HepG2 (cell line): ENCODE results near the gene ZNF629. TPM values are rescaled to one million over a fixed set of nuclear protein-coding genes. Genes with fewer than 3 reads are reported as not detected.
A peak's percentile ranks its signal among the peaks of the same experiment; 100 is the strongest.

Experiments
- MAFG ChIP-seq: sonication (generic); formaldehyde crosslinking; IDR thresholded peaks from 2 replicates; pipeline ENCODE4 v1.5.1; 2020; ENCODE audit warnings: mild to moderate bottlenecking, missing genetic modification reagents
- MTF1 ChIP-seq: sonication (generic); formaldehyde crosslinking; IDR thresholded peaks from 2 replicates; pipeline ENCODE4 v1.5.0; 2020; ENCODE audit warnings: missing genetic modification reagents
- NR2F1 ChIP-seq, 2 experiments: fragments of 450-650 bp in 1 of 2; formaldehyde crosslinking in 1 of 2; IDR thresholded peaks; 2 replicates each; pipeline versions ENCODE4 v1.5.0 to v1.6.1; 2016 to 2020; ENCODE audit warnings: mild to moderate bottlenecking in 1 of 2, missing compliant biosample characterization in 1 of 2, missing genetic modification reagents in 1 of 2, moderate library complexity in 1 of 2
- PAX8 ChIP-seq: sonication (generic); formaldehyde crosslinking; IDR thresholded peaks from 2 replicates; pipeline ENCODE4 v1.8.0; 2022; ENCODE audit warnings: mild to moderate bottlenecking, missing genetic modification reagents, borderline replicate concordance
- REPIN1 ChIP-seq: sonication (generic); formaldehyde crosslinking; IDR thresholded peaks from 2 replicates; pipeline ENCODE4 v1.8.0; 2022; ENCODE audit warnings: missing genetic modification reagents, low read depth, mild to moderate bottlenecking, borderline replicate concordance
- SATB2 ChIP-seq: sonication (generic); formaldehyde crosslinking; IDR thresholded peaks from 2 replicates; pipeline ENCODE4 v1.5.0; 2020; ENCODE audit warnings: missing genetic modification reagents
- ZEB1 ChIP-seq: IDR thresholded peaks from 2 replicates; pipeline ENCODE4 v1.6.1; 2012; ENCODE audit warnings: mild to moderate bottlenecking, low read depth, inconsistent platforms; ENCODE audit not compliant: insufficient replicate concordance
- ZFP36L2 ChIP-seq: sonication (generic); formaldehyde crosslinking; IDR thresholded peaks from 2 replicates; pipeline ENCODE4 v1.4.0; 2020; ENCODE audit warnings: missing genetic modification reagents
- ZNF841 ChIP-seq: sonication (generic); formaldehyde crosslinking; IDR thresholded peaks from 2 replicates; pipeline ENCODE4 v1.8.1; 2023; ENCODE audit warnings: missing genetic modification reagents, borderline replicate concordance
- polyA plus RNA-seq, 8 experiments: library from polyadenylated mRNA; depleted of rRNA in 3 of 8; stranded (reverse) in 7 of 8; unstranded in 1 of 8; fragments of >200 nt; fragmentation: Illumina TruSeq in 4 of 8; extraction: Trizol in 4 of 8; gene quantifications; 2 replicates each; pipeline versions ENCODE4 v1.2.1 to v1.2.3, GENCODE V29; 2011 to 2016; ENCODE audit warnings: low read depth in 4 of 8, missing spikeins in 1 of 8, mixed read lengths in 1 of 8; ENCODE audit not compliant: insufficient read depth in 1 of 8
- total RNA-seq, 5 experiments: library from RNA; depleted of rRNA; stranded (reverse); fragments of >200 nt; fragmentation: Illumina TruSeq; extraction: Trizol; gene quantifications; 2 replicates each; pipeline ENCODE4 v1.2.3, GENCODE V29; 2016; ENCODE audit warnings: low read depth in 1 of 5
- TF ChIP-seq, protein P1 (sequence below), 2 experiments: IDR thresholded peaks; 2 replicates each; pipeline ENCODE4 v1.6.1; 2011 to 2012; ENCODE audit warnings: low read length in 2 of 2, borderline replicate concordance in 1 of 2, low read depth in 1 of 2, mild to moderate bottlenecking in 1 of 2, moderate library complexity in 1 of 2
- TF ChIP-seq, protein P2 (sequence below): sonication (generic); formaldehyde crosslinking; IDR thresholded peaks from 2 replicates; pipeline ENCODE4; 2020; ENCODE audit warnings: missing genetic modification reagents, mild to moderate bottlenecking, borderline replicate concordance
- TF ChIP-seq, protein P3 (sequence below): sonication (generic); formaldehyde crosslinking; IDR thresholded peaks from 2 replicates; pipeline ENCODE4 v1.5.1; 2020; ENCODE audit warnings: mild to moderate bottlenecking, moderate library complexity, missing genetic modification reagents
- TF ChIP-seq, protein P4 (sequence below): sonication (generic); formaldehyde crosslinking; IDR thresholded peaks from 2 replicates; pipeline ENCODE4 v1.9.0; 2021; ENCODE audit warnings: missing genetic modification reagents, mild to moderate bottlenecking, borderline replicate concordance
- TF ChIP-seq, protein P5 (sequence below): sonication (generic); formaldehyde crosslinking; IDR thresholded peaks from 2 replicates; pipeline ENCODE4 v1.4.0; 2020; ENCODE audit warnings: missing genetic modification reagents

ZNF629 gene
- total and polyA plus RNA-seq, 2 of the 13 experiments (the other 11 are each of a cell fraction or from before 2014, with no cell fraction given): 6.1 to 16.5 TPM

DNA sequence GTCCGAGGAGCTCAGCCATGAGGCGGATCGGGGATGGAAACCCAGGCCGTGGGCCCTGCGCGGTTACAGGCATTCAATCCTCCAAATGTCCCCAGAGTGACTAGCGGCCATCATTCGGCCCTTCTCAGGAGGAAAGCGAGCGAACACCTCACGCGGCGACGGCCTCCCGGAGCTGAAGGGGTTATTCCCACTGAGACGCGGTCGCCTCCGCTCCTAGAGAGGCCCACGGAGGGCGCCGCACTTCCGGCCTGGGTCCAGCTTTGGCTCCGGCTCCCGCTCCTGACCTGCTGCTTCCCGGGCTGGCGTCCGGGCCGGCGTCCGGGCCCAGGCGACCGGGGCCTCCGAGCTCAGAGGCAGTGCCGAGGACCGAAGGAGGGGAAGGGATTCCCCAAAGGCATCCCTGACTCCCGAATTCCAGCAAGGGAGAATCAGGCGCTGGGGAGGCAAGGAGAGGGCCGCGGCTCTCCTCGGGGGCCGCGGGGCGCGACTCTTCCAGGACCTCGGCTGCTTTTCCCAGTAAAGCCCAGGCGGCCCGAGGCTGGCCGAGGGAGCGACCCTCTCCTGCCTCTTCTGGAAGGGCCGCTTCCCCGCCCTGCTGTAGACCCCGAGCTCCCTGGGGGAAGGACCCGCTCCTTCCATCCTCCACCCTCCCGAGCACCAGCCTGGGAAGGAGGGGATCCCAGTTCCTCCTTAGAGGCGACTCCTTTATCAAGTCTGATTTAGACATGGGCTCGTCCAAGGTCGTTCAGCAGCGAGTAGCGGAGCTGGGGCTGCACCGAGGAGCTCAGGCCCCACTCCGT is 18.6 kb upstream of the ZNF629 start (continued):
- TF ChIP-seq, protein P1, sequence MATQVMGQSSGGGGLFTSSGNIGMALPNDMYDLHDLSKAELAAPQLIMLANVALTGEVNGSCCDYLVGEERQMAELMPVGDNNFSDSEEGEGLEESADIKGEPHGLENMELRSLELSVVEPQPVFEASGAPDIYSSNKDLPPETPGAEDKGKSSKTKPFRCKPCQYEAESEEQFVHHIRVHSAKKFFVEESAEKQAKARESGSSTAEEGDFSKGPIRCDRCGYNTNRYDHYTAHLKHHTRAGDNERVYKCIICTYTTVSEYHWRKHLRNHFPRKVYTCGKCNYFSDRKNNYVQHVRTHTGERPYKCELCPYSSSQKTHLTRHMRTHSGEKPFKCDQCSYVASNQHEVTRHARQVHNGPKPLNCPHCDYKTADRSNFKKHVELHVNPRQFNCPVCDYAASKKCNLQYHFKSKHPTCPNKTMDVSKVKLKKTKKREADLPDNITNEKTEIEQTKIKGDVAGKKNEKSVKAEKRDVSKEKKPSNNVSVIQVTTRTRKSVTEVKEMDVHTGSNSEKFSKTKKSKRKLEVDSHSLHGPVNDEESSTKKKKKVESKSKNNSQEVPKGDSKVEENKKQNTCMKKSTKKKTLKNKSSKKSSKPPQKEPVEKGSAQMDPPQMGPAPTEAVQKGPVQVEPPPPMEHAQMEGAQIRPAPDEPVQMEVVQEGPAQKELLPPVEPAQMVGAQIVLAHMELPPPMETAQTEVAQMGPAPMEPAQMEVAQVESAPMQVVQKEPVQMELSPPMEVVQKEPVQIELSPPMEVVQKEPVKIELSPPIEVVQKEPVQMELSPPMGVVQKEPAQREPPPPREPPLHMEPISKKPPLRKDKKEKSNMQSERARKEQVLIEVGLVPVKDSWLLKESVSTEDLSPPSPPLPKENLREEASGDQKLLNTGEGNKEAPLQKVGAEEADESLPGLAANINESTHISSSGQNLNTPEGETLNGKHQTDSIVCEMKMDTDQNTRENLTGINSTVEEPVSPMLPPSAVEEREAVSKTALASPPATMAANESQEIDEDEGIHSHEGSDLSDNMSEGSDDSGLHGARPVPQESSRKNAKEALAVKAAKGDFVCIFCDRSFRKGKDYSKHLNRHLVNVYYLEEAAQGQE (IDR thresholded peaks at IDR 0.05; ENCODE audit: borderline replicate concordance in 1 of 2, low read depth in 1 of 2, low read length in 2 of 2): peak in 1 of 2 experiments; percentile 83; a peak in 2 of 4 replicates
- TF ChIP-seq MTF1 (CRISPR knock-in tag) (peak; percentile 83), ZNF841 (CRISPR knock-in tag) (peak; percentile 68; the same call in 1 of the 2 replicates), ZFP36L2 (CRISPR knock-in tag) (no peak; the same call in 1 of the 2 replicates), SATB2 (CRISPR knock-in tag) (peak; percentile 62), REPIN1 (CRISPR knock-in tag) (peak; percentile 94; the same call in 1 of the 2 replicates), ZEB1 (peak; percentile 47), NR2F1 (CRISPR knock-in tag; IDR thresholded peaks at IDR 0.05) (peak in 1 of 2 experiments; percentile 53; a peak in 1 of 4 replicates), PAX8 (CRISPR knock-in tag) (peak; percentile 98), MAFG (CRISPR knock-in tag) (no peak)
- TF ChIP-seq, protein P2, sequence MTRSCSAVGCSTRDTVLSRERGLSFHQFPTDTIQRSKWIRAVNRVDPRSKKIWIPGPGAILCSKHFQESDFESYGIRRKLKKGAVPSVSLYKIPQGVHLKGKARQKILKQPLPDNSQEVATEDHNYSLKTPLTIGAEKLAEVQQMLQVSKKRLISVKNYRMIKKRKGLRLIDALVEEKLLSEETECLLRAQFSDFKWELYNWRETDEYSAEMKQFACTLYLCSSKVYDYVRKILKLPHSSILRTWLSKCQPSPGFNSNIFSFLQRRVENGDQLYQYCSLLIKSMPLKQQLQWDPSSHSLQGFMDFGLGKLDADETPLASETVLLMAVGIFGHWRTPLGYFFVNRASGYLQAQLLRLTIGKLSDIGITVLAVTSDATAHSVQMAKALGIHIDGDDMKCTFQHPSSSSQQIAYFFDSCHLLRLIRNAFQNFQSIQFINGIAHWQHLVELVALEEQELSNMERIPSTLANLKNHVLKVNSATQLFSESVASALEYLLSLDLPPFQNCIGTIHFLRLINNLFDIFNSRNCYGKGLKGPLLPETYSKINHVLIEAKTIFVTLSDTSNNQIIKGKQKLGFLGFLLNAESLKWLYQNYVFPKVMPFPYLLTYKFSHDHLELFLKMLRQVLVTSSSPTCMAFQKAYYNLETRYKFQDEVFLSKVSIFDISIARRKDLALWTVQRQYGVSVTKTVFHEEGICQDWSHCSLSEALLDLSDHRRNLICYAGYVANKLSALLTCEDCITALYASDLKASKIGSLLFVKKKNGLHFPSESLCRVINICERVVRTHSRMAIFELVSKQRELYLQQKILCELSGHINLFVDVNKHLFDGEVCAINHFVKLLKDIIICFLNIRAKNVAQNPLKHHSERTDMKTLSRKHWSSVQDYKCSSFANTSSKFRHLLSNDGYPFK (CRISPR knock-in tag): peak; percentile 89
- TF ChIP-seq, protein P3, sequence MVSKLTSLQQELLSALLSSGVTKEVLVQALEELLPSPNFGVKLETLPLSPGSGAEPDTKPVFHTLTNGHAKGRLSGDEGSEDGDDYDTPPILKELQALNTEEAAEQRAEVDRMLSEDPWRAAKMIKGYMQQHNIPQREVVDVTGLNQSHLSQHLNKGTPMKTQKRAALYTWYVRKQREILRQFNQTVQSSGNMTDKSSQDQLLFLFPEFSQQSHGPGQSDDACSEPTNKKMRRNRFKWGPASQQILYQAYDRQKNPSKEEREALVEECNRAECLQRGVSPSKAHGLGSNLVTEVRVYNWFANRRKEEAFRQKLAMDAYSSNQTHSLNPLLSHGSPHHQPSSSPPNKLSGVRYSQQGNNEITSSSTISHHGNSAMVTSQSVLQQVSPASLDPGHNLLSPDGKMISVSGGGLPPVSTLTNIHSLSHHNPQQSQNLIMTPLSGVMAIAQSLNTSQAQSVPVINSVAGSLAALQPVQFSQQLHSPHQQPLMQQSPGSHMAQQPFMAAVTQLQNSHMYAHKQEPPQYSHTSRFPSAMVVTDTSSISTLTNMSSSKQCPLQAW (CRISPR knock-in tag): peak; percentile 58; the same call in 1 of the 2 replicates
- TF ChIP-seq, protein P4, sequence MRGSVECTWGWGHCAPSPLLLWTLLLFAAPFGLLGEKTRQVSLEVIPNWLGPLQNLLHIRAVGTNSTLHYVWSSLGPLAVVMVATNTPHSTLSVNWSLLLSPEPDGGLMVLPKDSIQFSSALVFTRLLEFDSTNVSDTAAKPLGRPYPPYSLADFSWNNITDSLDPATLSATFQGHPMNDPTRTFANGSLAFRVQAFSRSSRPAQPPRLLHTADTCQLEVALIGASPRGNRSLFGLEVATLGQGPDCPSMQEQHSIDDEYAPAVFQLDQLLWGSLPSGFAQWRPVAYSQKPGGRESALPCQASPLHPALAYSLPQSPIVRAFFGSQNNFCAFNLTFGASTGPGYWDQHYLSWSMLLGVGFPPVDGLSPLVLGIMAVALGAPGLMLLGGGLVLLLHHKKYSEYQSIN (CRISPR knock-in tag): no peak
- TF ChIP-seq, protein P5, sequence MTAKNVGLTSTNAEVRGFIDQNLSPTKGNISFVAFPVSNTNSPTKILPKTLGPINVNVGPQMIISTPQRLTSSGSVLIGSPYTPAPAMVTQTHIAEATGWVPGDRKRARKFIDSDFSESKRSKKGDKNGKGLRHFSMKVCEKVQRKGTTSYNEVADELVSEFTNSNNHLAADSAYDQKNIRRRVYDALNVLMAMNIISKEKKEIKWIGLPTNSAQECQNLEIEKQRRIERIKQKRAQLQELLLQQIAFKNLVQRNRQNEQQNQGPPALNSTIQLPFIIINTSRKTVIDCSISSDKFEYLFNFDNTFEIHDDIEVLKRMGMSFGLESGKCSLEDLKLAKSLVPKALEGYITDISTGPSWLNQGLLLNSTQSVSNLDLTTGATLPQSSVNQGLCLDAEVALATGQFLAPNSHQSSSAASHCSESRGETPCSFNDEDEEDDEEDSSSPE (CRISPR knock-in tag): peak; percentile 86
